Measurements from ENCODE around the gene MRPL27.
A peak's percentile ranks its signal among the peaks of the same experiment; 100 is the strongest.
"Not testable (repeated sequence)": the region's sequence is repeated elsewhere in the genome, so short reads cannot be mapped to it uniquely, and the experiment has no call there.

Gene MRPL27

DNA sequence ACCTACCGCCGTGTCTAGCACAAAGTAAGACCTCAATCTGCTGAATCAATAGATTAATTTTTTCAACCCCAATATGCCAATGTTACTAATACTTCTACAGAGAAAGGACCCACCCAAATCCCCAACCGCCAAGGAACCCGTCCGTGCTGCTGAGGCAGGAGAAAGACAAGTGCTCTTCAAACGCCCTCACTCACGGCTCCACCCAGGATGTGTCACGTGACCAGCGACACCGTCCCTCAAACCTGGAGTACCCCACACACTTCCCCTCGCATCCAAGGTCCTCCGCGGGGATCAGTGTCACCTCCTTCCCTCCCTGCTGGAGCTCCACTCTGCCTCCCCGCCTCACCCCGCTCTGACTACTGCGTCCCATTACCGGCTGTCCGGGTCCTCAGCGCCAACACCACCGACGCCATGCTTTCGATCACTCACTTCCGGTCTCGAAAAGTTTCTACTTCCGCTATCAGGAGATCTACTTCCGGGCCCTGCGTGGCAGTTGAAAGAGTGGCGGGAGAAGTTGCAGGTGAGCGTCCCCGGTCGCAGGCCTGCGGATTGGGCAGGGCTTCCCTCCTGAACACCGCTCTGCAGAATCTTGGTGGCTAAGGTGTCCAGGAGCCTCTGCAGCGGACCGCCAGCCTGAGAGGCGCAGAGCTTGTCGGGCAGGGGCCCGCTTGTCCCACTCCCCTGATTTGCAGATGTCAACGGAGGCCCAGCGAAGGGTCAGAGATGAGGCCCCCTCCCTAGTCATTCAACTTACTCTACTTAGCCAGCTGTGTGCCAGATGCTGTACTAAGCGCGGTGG lies at the start of gene MRPL27, which contains the start of gene EME1:
Gene MRPL27 (minus strand): TSS at position 427 of the 799 bp plus-strand sequence. CDS start 14 bp downstream, at position 413.
Gene EME1 (plus strand): TSS at position 472 of the 799 bp plus-strand sequence. CDS start 1,980 bp downstream, outside the sequence.
- peak; percentile 92 to 97 (median 97) for DNase-seq

DNA sequence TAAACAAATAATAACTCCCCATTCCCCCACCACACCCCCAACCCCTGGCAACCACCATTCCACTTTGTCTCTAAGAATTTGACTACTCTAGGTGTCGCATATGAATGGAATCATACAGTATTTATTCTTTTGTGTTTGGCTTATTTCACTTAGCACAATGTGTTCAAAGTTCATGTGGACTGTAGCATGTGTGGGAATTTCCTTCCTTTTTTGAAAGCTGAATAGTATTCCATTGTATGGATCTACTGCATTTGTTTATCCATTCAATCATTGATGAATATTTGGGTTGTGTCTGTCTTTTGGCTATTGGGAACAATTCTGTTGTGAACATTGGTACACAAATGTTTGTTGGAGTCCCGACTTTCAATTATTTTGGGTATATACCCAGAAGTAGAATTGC lies 49.8 kb upstream of the MRPL27 start:
- no peak for DNase-seq

DNA sequence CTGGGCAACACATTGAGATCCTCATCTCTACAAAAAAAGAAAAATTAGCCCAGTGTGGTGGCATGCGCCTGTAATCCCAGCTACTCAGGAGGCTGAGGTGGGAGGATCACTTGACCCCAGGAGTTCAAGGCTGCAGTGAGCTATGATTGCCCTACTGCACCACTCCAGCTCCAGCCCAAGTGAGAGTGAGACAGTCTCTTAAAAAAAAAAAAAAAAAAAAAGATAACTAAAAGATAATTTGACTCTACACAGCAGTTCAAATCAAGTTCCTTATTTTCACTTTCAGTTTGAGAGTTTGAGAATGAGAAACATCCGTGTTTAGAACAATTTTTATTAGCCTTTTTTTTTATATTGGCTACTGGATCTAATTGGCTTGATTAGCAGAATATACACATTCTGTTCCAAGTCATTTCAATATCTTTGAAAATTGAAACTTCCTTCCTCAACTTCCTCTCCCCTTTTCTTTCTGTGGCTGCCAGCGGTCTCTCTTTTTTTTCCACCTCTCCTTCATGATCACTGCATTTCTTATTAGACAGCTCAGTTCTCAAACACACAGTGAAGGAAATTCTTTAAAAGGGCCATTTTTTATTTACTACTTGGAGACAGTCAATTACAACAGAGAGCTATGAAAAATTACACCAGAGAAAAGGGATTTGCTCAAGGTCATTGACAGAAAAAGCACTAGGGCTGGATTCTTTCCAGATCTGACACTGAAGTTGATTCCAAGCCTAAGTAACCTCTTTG lies 48.5 kb upstream of the MRPL27 start:
- no peak for DNase-seq

DNA sequence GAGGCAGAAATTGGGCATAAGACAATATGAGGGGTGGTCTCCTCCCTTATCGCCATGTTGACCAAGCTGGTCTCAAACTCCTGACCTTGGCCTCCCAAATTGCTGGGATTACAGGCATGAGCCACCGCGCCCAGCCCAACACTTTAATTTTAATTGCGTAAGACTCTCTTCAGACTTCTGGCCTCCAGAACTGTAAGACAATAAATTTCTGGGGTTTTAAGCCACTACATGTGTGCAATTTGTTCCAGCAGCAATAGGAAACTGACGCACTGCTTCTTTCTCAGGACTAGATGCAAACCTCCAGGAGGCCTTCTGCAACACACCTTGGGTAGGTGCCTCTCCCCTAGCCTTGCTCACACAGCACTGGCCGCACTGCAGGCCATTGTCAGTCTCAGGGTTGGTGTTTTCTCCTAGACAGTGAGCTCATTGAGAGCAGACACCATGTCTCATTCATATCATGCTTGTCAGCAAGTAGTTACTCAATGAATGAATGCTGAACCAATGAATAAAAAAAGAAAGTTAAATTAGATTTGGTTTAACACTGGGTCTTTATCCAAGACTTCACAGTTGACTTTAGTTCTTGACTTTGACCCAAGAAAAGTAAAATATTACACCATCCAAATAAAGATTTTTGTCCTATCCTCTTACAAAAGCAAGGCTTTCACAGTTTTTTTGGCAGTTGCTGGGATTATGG lies 47.6 kb upstream of the MRPL27 start:
- DNase-seq = no peak

DNA sequence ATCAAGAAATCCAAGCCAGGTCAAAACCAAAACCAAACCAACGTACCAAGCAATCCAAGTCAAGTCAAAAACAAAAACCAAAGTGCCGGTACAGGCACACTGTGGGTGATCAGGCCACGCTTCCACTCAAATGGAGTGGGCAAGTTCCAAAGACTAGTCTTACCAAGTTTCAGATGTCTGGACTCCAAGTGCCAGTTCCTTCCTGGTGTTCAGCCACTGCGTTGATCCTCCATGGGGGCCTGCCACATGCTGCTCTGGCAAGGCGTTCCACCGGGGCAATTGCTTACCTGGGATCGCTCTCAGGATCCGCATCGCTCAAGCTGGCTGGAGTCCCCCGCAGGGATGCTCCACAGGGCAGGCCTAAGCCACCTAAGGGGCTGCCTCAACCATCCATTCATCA lies 46.6 kb upstream of the MRPL27 start:
- not testable (repeated sequence) for DNase-seq

DNA sequence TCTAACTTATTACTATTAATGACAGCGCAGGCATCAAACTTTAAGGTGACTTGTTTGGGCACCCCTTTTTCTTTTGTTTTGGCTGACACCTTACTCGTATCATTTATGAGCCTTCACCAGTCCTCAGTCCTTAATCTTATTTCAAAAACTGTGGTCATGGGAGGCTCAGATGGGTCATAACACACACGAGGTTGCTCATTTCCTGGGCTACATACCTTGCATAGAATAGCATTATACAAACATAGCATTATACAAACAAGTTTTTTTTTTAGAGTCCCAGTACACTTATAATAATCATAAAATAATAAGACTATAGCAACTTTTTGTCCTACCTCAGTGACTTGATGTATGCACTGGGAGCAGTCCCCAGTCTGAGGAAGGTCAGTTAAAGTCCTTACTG lies 41.8 kb upstream of the MRPL27 start:
- no peak for DNase-seq

DNA sequence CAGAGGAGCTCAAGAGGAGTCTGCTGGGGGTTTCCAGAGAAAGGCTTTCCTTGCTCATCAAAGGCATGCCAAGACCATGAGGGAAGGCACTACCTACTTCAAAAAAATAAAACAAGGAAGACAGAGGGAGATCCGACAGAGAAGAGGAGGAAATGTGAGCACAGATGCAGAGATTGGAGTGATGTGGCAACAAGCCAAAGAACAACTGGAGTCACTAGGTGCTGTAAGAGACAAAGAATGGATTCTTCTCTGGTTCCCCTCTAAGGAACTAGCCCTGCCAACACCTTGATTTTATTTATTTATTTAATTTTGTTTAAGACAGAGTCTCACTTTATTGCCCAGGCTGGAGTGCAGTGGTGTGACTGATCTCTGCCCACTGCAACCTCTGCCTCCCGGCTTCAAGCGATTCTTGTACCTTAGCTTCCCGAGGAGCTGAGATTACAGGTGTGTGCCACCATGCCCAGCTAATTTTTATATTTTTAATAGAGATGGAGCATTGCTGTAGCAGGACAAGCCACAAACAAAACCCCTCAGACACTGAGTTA lies 39.3 kb upstream of the MRPL27 start:
- no peak for DNase-seq

DNA sequence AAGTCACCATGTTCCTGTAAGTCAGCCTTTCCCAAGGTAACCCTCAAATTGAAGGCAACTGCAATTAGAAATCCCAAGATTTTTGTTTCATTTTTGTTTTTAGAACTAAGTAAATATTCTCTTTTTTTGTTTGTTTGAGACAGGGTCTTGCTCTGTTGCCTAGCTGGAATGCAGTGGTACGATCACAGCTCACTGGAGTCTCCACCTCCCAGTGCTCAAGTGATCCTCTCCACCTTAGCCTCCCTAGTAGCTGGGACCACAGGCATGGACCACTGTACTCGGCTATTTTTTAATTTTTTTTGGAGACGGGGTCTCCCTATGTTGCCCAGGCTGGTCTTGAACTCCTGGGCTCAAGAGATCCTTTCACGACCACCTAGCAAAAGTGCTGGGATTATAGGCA lies 34.9 kb upstream of the MRPL27 start:
- no peak for DNase-seq

DNA sequence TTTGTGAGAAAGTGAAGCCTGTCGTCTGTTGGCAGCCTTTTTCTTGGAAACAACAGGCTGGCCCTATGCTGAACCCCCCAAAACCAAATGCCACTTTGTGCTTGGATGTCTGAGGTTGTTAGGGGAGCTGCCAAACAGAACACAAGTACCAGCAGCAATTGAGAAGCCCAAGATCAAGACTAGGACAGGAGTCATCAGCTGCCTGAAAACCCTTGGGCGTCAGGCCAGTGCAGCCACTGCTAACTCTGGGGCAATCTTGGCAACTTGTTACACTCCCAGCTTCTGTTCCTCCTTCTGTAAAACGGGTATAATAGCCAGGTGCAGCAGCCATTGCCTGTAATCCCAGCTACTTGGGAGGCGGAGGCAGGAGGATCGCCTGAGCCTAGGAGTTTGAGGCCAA lies 33.6 kb upstream of the MRPL27 start:
- DNase-seq = no peak

DNA sequence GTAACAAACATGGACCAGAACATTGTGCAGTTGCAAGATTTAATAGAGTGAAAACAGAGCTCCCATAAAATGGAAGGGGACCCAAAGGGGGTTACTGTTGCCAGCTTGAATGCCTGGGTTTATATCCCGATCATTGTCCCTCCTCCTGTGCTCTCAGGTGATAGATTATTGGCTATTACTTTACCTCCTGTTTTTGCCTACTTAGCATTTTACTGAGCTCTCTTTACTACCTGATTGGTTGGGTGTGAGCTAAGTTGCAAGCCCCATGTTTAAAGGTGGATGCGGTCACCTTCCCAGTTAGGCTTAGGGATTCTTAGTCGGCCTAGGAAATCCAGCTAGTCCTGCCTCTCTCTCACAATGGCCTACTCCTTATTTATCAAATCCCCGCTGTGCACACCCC lies 32.4 kb upstream of the MRPL27 start:
- not testable (repeated sequence) for DNase-seq

DNA sequence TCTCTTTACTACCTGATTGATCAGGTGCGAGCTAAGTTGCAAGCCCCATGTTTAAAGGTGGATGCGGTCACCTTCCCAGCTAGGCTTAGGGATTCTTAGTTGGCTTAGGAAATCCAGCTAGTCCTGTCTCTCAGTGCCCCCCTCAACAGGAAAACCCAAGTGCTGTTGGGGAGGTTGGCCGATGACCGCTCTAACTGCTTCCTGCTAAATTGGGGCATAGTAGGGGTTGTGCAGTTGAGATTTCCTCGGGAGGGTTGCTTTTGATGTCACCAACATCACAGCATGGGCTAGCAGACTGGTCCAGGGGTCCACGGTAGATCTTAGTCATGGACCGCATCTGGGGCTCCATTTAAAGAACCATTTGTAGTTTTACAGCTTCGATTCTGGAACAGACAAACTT lies 26.6 kb upstream of the MRPL27 start:
- not testable (repeated sequence) for DNase-seq

DNA sequence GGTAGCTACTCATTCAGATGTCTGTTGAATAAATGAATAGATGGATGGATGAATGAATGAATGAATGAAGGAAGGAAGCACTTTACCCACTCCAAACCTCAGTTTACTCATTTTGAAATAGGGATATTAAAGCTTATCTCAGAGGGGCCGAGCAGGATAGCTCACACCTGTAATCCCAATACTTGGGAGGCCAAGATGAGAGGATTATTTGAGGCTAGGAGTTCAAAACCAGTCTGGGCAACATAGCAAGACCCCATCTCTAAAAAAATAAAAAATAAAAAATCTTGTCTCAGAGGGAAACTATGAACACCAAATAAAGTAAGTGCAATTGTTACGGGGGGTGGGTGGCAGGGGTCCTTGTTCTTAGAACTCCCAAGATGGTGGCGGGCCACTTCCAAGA lies 25.7 kb upstream of the MRPL27 start:
- DNase-seq = not testable (repeated sequence)

DNA sequence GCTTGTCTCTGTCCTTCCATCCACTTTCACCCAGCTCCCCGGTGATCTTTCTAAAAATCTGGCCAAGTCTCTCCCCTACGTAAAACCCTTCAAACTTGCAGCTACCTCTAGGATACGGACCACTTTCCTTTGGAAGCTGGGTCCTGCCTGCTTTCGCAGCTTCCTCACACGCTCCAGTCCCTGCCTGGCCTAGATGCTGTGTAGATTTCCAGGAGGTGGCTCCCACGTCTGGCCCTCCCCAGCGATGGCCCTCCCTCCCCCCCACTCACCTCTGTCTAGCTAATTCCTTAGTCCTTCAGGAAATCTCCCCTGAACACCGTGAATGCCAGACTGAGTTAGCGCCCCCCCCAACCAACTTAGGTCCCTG lies 24.9 kb upstream of the MRPL27 start:
- no peak for DNase-seq

DNA sequence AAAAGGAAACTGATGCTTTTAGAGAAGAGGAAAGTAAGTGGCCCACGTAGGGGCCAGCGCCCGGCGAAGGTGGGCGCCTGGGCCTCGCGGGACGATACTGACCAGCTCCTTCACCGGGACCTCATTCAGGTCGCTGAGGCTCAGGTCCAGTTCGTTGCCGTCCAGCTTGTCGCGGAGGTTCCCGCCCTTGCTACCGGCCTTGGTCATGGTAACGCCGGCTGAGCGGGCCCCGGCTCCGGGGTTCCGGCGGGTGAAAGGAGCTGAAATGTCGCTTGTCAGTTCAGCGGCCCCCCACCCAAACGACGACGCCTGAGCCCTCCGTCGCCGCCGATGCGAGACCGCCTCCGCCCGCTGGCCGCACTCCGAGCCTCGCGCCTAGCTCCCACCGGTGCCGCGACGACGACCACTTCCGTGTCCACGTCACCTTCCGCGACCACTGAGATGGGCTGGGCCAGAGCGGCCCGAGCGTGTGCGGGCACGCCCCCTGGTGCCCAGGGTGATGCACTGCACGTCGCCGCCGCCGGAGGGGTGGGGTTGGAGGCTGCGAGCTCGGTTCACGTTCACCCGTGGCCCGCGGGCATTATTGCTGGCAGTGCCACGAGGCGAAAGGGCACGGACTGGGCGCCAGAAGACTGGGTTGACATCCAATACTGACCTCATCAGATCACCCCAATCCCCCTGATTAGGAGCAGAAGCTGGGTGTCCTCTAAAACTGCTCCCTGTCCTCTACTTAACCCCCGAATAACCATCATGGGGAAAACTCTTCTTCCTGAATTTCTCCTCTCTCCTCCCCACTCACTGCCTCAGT lies 24.3 kb upstream of the MRPL27 start, which contains the start of gene LRRC59:
Gene LRRC59 (minus strand): TSS at position 413 of the 808 bp plus-strand sequence. CDS start 206 bp downstream, at position 207.
- peak; percentile 79 to 87 (median 83) for DNase-seq

DNA sequence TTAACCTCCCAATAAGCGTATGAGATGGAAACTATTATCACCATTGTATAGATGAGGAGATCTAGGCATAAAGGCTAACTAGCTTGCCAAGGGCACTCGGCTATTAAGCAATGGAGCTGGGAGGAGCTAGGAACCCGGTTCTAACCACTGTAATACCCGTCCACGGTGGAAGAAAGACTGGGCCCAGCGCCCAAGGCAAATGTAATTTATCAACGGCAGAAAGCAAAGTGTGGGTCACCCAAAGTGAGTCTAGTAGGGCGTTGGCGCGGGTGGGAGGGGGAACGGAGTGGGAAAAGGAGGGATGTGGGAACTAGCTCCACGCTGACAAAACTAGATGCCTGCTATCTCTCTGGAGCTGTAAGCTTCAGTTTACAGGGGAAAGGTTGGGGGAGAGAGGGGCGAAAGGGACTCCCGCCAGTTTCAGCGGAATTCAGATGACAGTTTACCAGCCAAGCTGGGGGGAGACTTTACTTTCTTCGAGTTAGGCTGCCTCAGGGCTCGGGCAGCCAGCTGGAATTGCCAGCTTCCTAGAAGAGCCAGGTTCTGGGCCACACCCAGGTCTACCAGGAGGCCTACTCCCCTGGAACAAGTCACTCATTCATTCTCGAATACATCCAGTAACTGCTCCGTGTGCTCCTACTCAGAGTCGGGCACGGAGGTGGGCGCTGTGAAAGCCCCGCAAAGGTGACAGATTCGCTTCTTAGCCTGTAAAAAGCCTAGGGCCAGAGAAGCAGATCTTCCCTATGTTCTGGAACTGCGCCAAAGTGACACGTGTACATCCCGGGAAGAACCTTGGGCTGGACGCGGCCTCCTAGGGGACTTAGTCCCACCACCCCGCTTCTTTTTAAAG lies 23.5 kb upstream of the MRPL27 start:
- peak; percentile 26 to 65 (median 58) for DNase-seq

DNA sequence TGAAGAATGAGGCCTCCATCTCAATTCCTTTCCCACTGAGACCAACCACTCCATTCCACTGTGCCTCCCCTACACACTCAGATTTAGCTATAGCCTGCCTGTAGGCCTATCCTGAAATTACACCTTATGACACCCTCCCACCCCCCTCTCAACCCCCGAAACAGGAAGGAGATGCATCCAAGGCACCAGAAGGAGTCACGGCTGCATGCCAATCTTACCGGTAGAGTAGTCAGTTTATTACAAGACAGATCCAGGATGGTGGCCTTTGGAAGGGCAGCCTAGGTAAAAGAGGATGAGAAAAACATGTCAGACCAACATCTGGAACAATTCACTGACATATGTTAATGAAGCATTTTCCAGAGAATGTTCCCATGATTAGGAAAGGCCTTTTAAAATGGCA lies 21.7 kb upstream of the MRPL27 start:
- no peak for DNase-seq

DNA sequence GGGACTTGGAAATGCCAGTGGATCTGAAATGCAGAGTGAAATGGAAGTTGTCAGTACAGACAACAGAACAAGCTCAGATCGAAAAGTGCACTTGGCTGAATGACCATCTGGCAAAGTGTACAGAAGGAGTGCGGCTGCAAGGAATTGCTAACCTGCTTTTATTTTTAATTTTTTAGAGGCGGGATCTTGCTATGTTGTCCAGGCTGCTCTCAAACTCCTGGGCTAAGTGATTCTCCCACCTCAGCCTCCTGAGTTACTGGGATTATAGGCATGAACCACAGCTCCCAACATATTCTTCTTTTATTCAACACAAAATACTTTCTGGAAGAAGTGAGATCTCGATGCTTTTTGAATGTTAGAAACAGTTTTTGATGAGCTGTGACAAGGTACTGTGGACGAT lies 20.7 kb upstream of the MRPL27 start:
- DNase-seq = no peak

DNA sequence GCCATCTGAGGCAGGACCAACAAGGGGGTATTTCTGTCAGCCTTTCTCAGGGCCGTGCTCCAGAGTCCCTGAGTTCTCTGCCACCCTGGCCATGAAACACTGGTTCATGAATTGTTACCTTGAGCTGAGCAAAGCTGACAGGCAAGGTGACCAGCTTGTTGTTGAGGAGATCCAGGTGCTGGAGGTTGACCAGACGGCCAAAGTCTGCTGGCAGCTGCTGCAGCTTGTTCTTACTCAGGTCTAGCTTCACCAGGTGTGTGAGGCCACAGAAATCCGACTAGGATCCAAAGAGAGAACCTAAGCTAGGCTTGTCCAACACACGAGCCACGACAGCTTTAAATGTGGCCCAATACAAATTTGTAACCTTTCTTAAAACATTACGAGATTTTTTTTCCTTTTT lies 19.6 kb upstream of the MRPL27 start:
- no peak for DNase-seq

DNA sequence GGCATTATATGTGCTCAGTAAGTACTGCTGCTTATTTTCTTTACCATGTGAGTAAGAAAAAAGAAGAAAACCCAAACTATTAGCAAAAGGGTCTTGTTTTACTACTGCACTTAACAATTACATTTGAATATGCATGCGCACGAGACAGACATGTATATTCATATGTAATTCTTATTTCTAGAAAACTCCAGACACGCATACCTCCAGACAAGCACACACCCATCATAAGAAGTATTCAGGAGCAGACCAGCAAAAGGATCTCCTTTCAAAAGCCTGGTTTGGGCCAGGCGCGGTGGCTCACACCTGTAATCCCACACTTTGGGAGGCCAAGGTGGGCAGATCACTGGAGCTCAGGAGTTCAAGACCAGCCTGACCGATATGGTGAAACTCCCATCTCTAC lies 16.6 kb upstream of the MRPL27 start:
- no peak for DNase-seq

DNA sequence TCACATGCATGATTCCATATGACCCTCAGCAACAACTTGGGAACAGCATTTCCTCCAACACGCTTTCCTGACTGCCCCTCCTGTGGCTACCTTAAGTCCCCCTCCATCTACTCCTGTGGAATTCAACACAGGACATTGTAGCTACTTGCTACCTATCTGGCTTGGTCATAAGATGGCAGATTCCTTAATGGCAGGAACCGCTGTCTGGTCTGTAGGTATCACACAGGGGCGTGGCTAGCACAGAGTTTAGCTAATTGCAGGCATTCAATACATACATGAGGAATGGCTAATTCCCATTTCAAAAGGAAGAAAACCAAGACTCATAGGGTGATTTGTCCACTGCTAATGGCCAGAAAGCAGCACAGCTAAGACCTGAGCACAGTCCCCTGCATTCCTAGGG lies 15.7 kb upstream of the MRPL27 start:
- DNase-seq = no peak

DNA sequence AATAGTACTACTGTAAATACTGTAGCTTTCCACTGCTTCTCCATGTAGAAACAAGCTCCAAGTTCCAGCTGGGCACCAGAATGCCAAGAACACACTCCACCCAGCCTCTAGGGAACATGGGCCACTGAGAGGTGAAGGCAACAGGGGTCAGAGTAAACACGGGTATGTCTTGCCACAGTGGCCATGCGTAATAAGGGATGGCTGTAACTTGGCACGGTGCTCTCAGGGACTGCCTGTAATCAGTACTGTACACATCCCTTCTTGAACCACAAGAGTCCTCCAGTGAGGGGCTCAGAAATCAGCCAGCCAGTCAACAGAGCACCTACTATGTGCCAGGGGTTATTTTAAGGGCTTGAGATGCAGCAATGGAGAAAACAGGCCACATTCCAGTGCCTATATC lies 13.5 kb upstream of the MRPL27 start:
- no peak for DNase-seq
